ENCODE data around the gene LRRC39. TPM values are rescaled to one million over a fixed set of nuclear protein-coding genes. Genes with fewer than 3 reads are reported as not detected.

Gene LRRC39
- total and polyA plus RNA-seq, 4 donors: 0.12 to 1.4 (median 0.39) TPM

GRCh38 chr1:100142343-100142742, 35.7 kb downstream of the LRRC39 start:
- 92% methylated on average over 3 of the region's 3 CpGs for WGBS

GRCh38 chr1:100141192-100141591, 36.9 kb downstream of the LRRC39 start:
- TF ChIP-seq SP1 (IDR thresholded peaks at IDR 0.05): no peak
- TF ChIP-seq TAF1 (conservative IDR thresholded peaks at IDR 0.05): no peak
- TF ChIP-seq EGR1 (IDR thresholded peaks at IDR 0.05; ENCODE audit: low read depth in 2 of 2): no peak
- no peak for TF ChIP-seq RXRA (IDR thresholded peaks at IDR 0.05)
- no peak for TF ChIP-seq ZBTB33 (IDR thresholded peaks at IDR 0.05)
- TF ChIP-seq FOXA2 (IDR thresholded peaks at IDR 0.05): no peak
- no peak for TF ChIP-seq NR2F2 (IDR thresholded peaks at IDR 0.05)
- TF ChIP-seq CTCF (IDR thresholded peaks at IDR 0.05; ENCODE audit: low read depth, low read length, missing input control): no peak
- TF ChIP-seq REST (IDR thresholded peaks at IDR 0.05): no peak
- no peak for TF ChIP-seq ATF3 (IDR thresholded peaks at IDR 0.05)
- TF ChIP-seq GABPA (IDR thresholded peaks at IDR 0.05 in 1 of 2, conservative IDR thresholded peaks at IDR 0.05 in 1 of 2): no peak
- TF ChIP-seq JUND (IDR thresholded peaks at IDR 0.05): no peak
- no peak for TF ChIP-seq HNF4G (IDR thresholded peaks at IDR 0.05)
- TF ChIP-seq FOXA1 (IDR thresholded peaks at IDR 0.05): no peak
- no peak for TF ChIP-seq MAX (IDR thresholded peaks at IDR 0.05)
- TF ChIP-seq YY1 (IDR thresholded peaks at IDR 0.05): no peak
- TF ChIP-seq HNF4A (conservative IDR thresholded peaks at IDR 0.05): no peak
- TF ChIP-seq RAD21 (IDR thresholded peaks at IDR 0.05): no peak
- Histone ChIP-seq H3K9me3 (ENCODE audit: control insufficient read depth in 4 of 4, low read length in 3 of 4) (no peaks in the 10 kb centered on the region), H3K9ac (ENCODE audit: low read depth in 1 of 2, low read length in 2 of 2) (no peak overlapping the region), H3K36me3 (ENCODE audit: control insufficient read depth in 4 of 4, insufficient read depth in 3 of 4, low read depth in 1 of 4, low read length in 3 of 4) (peaks cover 9 to 77% (median 70%) of the 10 kb centered on the region in 4 donors), H3K27ac (ENCODE audit: low read depth in 1 of 2, low read length in 2 of 2) (no peak overlapping the region), H3K4me1 (ENCODE audit: control insufficient read depth in 4 of 4, insufficient read depth in 4 of 4, low read length in 3 of 4) (no peaks in the 10 kb centered on the region), H3K4me3 (ENCODE audit: low read depth in 1 of 3, low read length in 3 of 3) (no peak overlapping the region), H3K27me3 (ENCODE audit: control insufficient read depth in 4 of 4, insufficient read depth in 4 of 4, low read length in 3 of 4) (no peaks in the 10 kb centered on the region)
- DNase-seq (ENCODE audit: low spot score): no peak
- 81% methylated on average over 4 of the region's 4 CpGs for WGBS

More at GRCh38 chr1:100142343-100142742, 35.7 kb downstream of the LRRC39 start:
- DNase-seq (ENCODE audit: low spot score): no peak
- Histone ChIP-seq H3K4me1 (ENCODE audit: control insufficient read depth in 4 of 4, insufficient read depth in 4 of 4, low read length in 3 of 4) (no peaks in the 10 kb centered on the region), H3K27me3 (ENCODE audit: control insufficient read depth in 4 of 4, insufficient read depth in 4 of 4, low read length in 3 of 4) (no peaks in the 10 kb centered on the region), H3K9ac (ENCODE audit: low read depth in 1 of 2, low read length in 2 of 2) (no peak overlapping the region), H3K4me3 (ENCODE audit: low read depth in 1 of 3, low read length in 3 of 3) (no peak overlapping the region), H3K36me3 (ENCODE audit: control insufficient read depth in 4 of 4, insufficient read depth in 3 of 4, low read depth in 1 of 4, low read length in 3 of 4) (peaks cover 8 to 84% (median 74%) of the 10 kb centered on the region in 4 donors), H3K9me3 (ENCODE audit: control insufficient read depth in 4 of 4, low read length in 3 of 4) (no peaks in the 10 kb centered on the region), H3K27ac (ENCODE audit: low read depth in 1 of 2, low read length in 2 of 2) (no peak overlapping the region)
- TF ChIP-seq NR2F2 (IDR thresholded peaks at IDR 0.05) (no peak), SP1 (IDR thresholded peaks at IDR 0.05) (no peak), EGR1 (IDR thresholded peaks at IDR 0.05; ENCODE audit: low read depth in 2 of 2) (no peak), TAF1 (conservative IDR thresholded peaks at IDR 0.05) (no peak), MAX (IDR thresholded peaks at IDR 0.05) (no peak), CTCF (IDR thresholded peaks at IDR 0.05; ENCODE audit: low read depth, low read length, missing input control) (no peak), HNF4G (IDR thresholded peaks at IDR 0.05) (no peak)
